H1 (cell line): ENCODE data around the gene LDB1. TPM values are rescaled to one million over a fixed set of nuclear protein-coding genes. Genes with fewer than 3 reads are reported as not detected.

ENCODE experiments used
- CEBPB ChIP-seq: IDR thresholded peaks from 2 replicates; pipeline ENCODE4 v1.6.1; 2012; ENCODE audit warnings: low read depth, low read length
- HDAC6 ChIP-seq: IDR thresholded peaks from one replicate; pipeline ENCODE4 v1.7.1; 2012; ENCODE audit warnings: low read depth, mild to moderate bottlenecking, inconsistent platforms, low read length, moderate library complexity
- polyA plus RNA-seq, 7 experiments: library from polyadenylated mRNA; depleted of rRNA in 3 of 7; stranded (reverse) in 5 of 7; unstranded in 2 of 7; fragments of >200 nt in 5 of 7; fragments of 200-250 nt in 2 of 7; gene quantifications; 1 replicate in 5 of 7; 2 replicates in 1 of 7; 4 replicates in 1 of 7; pipeline versions ENCODE4 v1.2.1 to v1.2.3, GENCODE V29; 2011 to 2013; ENCODE audit warnings: missing spikeins in 2 of 7, mixed read lengths in 2 of 7
- total RNA-seq: library from RNA; stranded (reverse); fragmentation: NEBNext Ultra II Directional; extraction: Animal tissue kit (Norgen Biotek cat#: 25700); gene quantifications from 2 replicates; pipeline ENCODE4 v1.2.1, GENCODE V29; 2021

LDB1 gene
- total and polyA plus RNA-seq, 2 of the 8 experiments (the other 6 are each of a cell fraction or from before 2014, with no cell fraction given), result 88.4 to 138 TPM

DNA sequence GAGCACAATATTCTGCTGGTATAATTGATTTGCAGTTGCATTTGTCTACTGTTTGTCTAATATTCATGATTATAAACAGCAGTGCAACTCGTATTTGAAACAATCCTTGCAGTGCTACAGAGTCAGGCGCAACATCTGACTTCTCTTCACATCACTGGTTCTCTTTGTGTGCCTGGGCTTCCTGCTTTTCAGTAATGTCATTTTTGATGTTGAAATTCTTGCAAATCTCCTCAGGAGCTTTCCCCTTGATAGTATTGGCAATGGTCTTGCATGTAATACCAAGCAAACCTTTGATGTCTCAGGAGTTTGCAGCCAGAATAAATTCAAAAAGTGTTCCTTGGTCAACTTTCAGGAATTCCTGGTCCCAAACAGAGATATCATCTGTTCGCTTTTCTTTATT, 34.8 kb downstream of the LDB1 start (continued):
- no peak for TF ChIP-seq CEBPB
- no peak for TF ChIP-seq HDAC6
